NCI-H2171 (cell line): ENCODE data around the gene LIPH.
A peak's percentile ranks its signal among the peaks of the same experiment; 100 is the strongest.
"Not testable (repeated sequence)": the region's sequence is repeated elsewhere in the genome, so short reads cannot be mapped to it uniquely, and the experiment has no call there.

Source experiments
- DNase-seq: peaks from one replicate; lab custom pipeline; 2025; lab: John Stamatoyannopoulos, UW

LIPH gene

GRCh38 chr3:185552358-185552877, at the start of gene LIPH:
LIPH (minus strand) TSS chr3:185552588; CDS start chr3:185552471, 117 bp downstream.
- DNase-seq: peak; percentile 49

DNA sequence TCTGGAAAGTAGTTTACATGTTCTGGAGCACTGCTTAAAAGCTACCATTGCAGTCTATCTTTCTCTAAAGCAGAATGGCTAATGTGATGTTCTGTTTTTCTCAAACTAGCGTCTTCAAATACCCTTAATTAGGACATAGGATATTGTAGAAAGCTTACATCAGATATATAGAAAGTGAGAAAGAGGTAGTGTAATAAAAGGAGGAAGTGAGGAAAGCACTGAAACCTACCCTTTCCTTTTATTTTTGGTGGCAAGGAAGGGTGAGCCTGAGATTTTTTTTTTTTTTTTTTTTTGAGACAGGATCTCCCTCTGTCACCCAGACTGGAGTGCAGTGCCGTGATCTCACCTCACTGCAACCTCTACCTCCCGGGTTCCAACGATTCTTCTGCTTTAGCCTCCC, 43.1 kb upstream of the LIPH start:
- DNase-seq: no peak

DNA sequence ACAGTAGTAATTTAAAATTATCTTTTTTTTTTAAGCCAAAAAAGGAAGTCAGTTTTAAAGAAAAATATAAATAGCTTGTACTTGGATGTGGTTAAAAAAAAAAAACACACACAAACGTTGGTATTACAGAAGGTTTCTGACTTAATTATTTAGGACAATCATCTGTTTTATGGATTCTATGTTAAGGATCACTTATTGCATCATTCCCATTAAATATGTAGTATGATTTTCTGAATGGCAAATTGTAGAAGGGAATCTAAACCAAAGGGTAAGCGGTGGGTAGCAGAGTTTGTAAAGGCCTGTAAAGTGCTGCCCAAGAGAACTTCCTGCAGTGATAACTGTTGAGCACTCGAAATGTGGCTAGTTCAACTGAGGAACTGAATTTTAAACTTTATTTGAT, 41.7 kb upstream of the LIPH start:
- no peak for DNase-seq

DNA sequence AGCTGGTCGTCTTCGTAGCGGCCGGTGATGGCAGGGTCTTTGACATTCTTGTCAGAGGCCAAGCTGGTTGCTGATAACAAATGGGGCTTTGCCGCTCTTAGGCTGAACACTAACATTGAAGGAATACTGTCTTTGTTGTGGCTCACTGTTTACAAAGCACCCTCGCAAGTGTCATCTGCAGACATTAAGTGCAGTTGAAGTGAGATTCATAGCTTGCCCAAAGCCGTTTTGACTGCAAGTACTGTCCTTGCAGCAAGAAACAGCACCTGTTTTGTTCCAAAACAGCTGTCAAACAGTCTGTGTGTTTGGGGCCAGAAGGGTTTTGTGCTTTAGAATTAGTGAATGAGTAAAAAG, 34.3 kb upstream of the LIPH start:
- DNase-seq: no peak

DNA sequence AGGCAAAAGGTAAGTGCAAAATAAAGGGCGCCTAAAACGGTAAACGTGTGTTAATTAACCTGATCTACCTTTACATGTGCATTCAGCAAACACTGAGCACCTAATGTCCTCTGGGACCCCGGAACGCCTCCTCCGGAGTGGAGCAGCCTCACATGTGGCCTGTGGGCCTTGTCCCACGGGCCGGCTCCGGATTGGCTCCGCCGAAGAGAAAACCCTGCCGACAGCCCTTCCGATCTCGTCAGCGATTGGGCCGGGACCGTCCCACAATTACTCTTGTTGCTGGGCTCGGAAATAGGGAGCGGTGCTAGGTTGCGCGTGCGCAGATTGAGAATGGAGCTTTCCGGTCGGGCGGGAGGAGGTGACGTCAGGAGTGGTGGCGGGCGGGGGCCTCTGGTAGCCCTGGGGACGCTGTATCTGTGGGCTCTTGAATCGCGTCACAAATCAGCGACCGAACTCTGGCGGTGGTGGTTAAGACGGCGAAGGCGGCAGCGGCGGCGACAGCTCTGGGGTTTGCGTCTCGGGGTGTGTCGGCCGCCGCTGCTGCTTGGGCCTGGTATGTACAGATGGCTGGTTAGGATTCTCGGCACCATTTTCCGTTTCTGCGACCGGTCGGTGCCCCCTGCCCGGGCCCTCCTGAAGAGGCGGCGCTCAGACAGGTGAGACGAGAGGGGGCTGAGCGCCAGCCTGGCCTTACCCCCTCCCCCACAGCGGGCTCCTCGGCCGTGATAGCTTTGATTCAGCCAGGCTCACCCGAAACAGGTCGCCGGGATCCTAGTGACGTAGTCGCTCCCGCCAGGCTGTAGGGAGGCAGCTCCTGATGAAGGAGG, 33.7 kb upstream of the LIPH start, which contains the start of gene SENP2:
Gene SENP2 (plus strand): TSS at position 437 of the 827 bp plus-strand sequence. CDS start 119 bp downstream, at position 556.
- peak; percentile 98 for DNase-seq

DNA sequence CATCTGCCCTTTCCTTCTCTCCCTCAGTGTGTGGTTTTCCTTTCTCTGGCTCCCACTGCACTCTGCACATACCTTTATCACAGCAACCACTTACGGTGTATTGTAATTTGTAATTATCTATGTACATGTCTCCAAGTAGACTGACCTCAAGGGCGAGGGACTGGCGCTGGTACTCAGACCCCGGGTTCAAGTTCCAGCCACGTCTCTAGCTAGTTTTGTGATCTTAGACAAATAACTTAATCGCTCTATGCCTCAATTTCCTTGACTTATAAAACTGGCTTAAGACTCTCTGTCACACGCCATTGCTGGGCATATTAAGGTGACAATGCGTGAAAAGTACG, 33.1 kb upstream of the LIPH start:
- no peak for DNase-seq

DNA sequence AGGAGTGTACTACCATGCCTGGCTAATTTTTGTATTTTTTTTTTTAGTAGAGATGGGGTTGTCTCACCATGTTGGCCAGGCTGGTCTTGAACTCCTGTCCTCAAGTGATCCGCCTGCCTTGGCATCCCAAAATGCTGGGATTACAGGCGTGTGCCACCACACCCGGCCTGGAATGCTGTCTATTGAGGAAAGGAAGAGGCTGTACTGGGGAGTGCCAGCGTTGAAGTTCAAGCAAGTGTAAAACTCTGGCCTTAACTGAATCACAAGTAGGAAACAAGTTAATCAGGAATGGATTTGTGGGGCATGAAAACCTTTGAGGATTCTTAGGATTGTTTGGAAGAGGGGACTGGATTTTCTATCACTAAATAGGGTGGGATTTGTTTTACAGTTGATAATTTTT, 32.3 kb upstream of the LIPH start:
- no peak for DNase-seq

DNA sequence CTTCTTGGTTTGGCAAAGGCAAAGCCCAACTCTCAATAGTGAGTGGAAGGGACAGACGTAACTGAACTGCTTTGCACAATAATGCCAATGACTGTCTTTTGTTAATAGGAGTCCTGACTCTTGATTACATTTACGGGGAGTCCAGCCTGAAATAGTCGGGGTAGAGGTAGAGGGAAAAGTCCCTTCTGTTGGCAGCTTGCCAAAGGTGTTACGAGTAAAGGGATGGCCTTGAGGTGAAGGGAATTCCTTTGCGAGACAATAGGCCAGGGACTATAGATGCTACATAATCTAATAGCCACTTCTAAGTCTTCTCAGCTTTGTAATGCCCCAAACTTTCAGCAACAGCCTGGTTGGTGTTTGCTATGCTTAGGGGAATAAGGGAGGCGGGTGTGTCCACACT, 31.5 kb upstream of the LIPH start:
- DNase-seq: no peak

- DNase-seq: no peak
Observed at GRCh38 chr3:185582871-185583270, 30.5 kb upstream of the LIPH start.

GRCh38 chr3:185582236-185582635, 29.8 kb upstream of the LIPH start:
- no peak for DNase-seq

DNA sequence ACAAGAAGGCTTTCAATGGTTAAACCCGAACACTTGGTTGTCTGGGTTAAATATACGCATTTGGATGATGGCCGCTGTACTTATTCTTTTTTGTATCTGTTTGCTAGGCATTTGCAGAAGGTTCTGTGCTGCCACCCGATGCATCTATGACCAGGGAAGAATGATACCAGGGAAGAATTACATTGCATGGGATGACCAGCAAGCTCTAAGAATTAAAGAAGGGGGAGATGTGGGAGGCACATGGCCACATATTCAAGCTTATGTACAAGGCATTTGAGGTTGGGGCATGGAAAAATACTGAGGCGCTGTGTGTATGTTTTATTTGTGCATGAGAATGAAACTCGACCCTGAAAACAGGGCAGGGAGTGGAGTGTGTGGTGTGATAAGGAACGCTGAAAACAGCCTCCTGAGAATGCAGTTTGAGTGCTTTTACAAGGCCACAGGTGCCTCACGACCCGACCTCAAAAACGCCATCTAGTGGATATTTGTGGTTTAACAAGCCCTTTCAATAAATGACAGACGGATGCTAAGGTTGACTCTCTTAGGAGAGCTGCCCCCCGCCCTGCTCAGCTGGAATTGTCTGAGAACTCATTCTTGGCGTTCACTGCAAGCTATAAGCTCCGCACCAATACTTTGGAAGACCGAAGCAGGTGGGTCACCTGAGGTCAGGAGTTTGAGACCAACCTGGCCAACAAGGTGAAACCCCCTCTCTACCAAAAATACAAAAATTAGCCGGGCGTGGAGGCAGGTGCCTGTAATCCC, 22.9 kb upstream of the LIPH start:
- peak; percentile 37 for DNase-seq

DNA sequence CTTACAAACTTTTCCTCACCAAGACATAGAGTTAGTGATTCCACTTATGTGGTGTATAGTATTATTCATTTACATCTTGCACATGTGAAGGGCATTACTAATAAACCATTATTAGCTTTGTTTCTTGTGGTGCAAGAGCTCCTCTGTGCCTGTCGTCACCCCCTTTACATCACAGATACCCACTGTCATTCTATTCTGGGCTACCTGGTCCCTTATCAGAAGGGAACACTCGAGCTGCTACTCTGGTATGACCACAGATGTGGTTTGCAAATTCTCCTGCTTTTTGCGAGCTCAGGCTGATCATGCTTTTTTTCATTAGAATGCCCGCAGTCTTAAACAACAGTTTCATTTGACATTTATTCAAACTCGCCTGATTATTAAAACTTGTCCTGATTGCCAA, 19.8 kb upstream of the LIPH start:
- no peak for DNase-seq

GRCh38 chr3:185561958-185562357, 9.6 kb upstream of the LIPH start:
- no peak for DNase-seq

DNA sequence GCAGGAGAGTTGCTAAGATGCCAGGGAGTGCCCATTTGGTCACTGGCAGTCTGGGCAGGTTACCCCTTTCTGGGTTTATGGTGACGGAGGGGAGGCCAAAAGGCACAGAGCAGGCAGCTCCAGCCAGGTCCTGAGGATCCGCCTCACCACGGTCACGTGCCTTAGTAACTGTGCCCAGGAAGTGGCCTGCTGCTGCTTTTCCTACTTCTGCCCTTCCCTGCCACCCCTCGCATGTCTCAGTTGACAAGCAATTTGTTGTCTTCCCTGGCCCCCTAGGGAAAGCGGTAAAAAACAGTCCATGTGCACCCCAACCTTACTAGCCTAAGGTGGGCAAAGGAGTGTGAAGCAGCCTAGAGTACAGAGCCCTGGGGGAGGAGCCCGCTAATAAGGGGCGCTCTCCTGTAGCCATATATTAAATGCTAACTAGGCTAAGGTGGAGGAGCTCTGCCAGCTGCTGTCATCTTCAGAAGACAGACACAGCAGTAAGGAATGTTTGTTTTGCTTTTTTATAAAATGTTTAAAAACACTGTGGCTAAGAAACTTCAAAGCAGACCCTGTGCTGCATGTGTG, 9.1 kb upstream of the LIPH start:
- no peak for DNase-seq

- no peak for DNase-seq
Observed at GRCh38 chr3:185560676-185561075, 8.3 kb upstream of the LIPH start.

GRCh38 chr3:185559706-185560090, 7.3 kb upstream of the LIPH start:
- no peak for DNase-seq

GRCh38 chr3:185558395-185558794, 6.0 kb upstream of the LIPH start:
- DNase-seq: no peak

GRCh38 chr3:185556640-185557039, 4.3 kb upstream of the LIPH start:
- not testable (repeated sequence) for DNase-seq

- no peak for DNase-seq
Observed at GRCh38 chr3:185555860-185556347, 3.5 kb upstream of the LIPH start.

GRCh38 chr3:185555101-185555501, 2.7 kb upstream of the LIPH start:
- DNase-seq: no peak

GRCh38 chr3:185549651-185550111, 2.7 kb downstream of the LIPH start:
- no peak for DNase-seq

DNA sequence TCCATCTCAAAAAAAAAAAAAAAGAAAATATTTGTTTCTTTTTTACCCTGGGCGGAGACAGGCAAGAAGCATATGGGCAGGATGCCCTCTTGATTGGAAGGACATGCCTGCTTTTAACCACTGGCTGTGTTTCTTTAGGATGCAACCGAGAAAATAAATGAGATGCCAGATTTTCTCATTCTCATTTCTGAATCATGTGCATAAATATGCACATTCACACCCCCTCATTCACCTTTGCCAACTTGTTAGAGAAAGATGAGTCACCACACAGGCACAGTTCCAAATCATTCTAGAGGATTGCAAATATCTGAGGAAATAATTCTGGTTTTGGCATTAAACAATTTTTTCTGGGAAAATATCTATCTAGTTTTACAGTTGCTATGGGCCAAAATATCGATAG, 3.3 kb downstream of the LIPH start:
- no peak for DNase-seq

DNA sequence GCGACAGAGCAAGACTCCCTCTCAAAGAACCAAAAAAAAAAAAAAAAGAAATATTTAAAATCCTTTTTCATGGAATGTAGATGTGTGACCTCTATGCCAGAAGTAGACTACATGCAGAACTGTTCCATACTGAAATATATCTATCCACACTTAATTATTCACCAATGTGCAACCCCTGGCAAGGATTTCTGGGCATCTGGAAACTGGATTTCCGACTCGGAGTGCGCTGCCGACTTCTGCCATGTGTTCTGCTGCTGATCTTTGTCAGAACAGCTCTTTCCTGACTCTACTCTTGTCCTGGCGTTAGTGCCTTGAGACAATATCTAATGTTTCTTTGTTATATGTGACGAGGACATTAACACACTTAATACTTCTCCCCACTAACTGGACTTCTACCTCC, 11.7 kb downstream of the LIPH start:
- DNase-seq: no peak
